Osteoblast (primary cell): Measurements from ENCODE around the gene MTIF3. TPM values are rescaled to one million over a fixed set of nuclear protein-coding genes. Genes with fewer than 3 reads are reported as not detected.

Experiments used
- DNase-seq: peaks from one replicate; pipeline ENCODE4 v3.0.0; 2011; ENCODE audit warnings: low spot score, mixed read lengths; ENCODE audit not compliant: insufficient read length; ENCODE audit errors: missing footprints
- H2AFZ ChIP-seq: 2 replicates; pipeline ENCODE4 v1.6.0; 2011; ENCODE audit warnings: mild to moderate bottlenecking, low read length
- H3K27ac ChIP-seq: 2 replicates; pipeline ENCODE4 v1.5.1; 2011; ENCODE audit warnings: mild to moderate bottlenecking, low read depth, low read length, moderate library complexity
- H3K27me3 ChIP-seq: 2 replicates; pipeline ENCODE4 v1.6.0; 2012; ENCODE audit warnings: mild to moderate bottlenecking, control low read depth, inconsistent platforms, low read length, moderate library complexity; ENCODE audit not compliant: insufficient read depth
- H3K36me3 ChIP-seq: 2 replicates; pipeline ENCODE4 v1.5.1; 2011; ENCODE audit warnings: mild to moderate bottlenecking, low read length, control low read depth, moderate library complexity; ENCODE audit not compliant: insufficient read depth
- H3K4me1 ChIP-seq: 2 replicates; pipeline ENCODE4 v1.5.1; 2011; ENCODE audit warnings: mild to moderate bottlenecking, low read length, control low read depth, moderate library complexity; ENCODE audit not compliant: insufficient read depth
- H3K4me2 ChIP-seq: 2 replicates; pipeline ENCODE4 v1.6.0; 2011; ENCODE audit warnings: mild to moderate bottlenecking, low read length; ENCODE audit not compliant: insufficient read depth
- H3K4me3 ChIP-seq: fragments of 200-600 bp; sonication (generic); 3 replicates; pipeline ENCODE4 v1.5.1; 2012; ENCODE audit warnings: mild to moderate bottlenecking, low read length, inconsistent platforms; ENCODE audit not compliant: insufficient read depth
- H3K79me2 ChIP-seq: 2 replicates; pipeline ENCODE4 v1.6.0; 2012; ENCODE audit warnings: mild to moderate bottlenecking, low read length, control low read depth, inconsistent platforms; ENCODE audit not compliant: insufficient read depth
- H3K9me3 ChIP-seq: 2 replicates; pipeline ENCODE4 v1.5.1; 2011; ENCODE audit warnings: low read depth, low read length, control low read depth
- H4K20me1 ChIP-seq: 2 replicates; pipeline ENCODE4 v1.6.0; 2012; ENCODE audit warnings: mild to moderate bottlenecking, low read length, control low read depth; ENCODE audit not compliant: insufficient read depth
- total RNA-seq: library from RNA; depleted of rRNA; stranded (reverse); fragments of >200 nt; gene quantifications from 2 replicates; pipeline ENCODE4 v1.2.3, GENCODE V29; 2012
- TF ChIP-seq, protein P1 (sequence below): IDR thresholded peaks from 2 replicates; pipeline ENCODE4 v1.5.1; 2011; ENCODE audit warnings: mild to moderate bottlenecking, low read depth, low read length, moderate library complexity; ENCODE audit errors: extremely low read depth

The MTIF3 gene
- total RNA-seq, 1 donor: 65.5 TPM

- Histone ChIP-seq H2AFZ (no peak overlapping the region), H3K4me2 (no peak overlapping the region), H3K9me3 (no peaks in the 10 kb centered on the region), H3K27ac (no peak overlapping the region), H3K79me2 (no peaks in the 10 kb centered on the region), H3K36me3 (no peaks in the 10 kb centered on the region), H4K20me1 (no peaks in the 10 kb centered on the region), H3K27me3 (peaks cover 26% of the 10 kb centered on the region), H3K4me1 (no peaks in the 10 kb centered on the region), H3K4me3 (no peak overlapping the region)
- TF ChIP-seq, protein P1, sequence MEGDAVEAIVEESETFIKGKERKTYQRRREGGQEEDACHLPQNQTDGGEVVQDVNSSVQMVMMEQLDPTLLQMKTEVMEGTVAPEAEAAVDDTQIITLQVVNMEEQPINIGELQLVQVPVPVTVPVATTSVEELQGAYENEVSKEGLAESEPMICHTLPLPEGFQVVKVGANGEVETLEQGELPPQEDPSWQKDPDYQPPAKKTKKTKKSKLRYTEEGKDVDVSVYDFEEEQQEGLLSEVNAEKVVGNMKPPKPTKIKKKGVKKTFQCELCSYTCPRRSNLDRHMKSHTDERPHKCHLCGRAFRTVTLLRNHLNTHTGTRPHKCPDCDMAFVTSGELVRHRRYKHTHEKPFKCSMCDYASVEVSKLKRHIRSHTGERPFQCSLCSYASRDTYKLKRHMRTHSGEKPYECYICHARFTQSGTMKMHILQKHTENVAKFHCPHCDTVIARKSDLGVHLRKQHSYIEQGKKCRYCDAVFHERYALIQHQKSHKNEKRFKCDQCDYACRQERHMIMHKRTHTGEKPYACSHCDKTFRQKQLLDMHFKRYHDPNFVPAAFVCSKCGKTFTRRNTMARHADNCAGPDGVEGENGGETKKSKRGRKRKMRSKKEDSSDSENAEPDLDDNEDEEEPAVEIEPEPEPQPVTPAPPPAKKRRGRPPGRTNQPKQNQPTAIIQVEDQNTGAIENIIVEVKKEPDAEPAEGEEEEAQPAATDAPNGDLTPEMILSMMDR: no peak
- DNase-seq: peak; percentile 55
Measured at GRCh38 chr13:27396252-27396846, 54.0 kb downstream of the MTIF3 start.

- TF ChIP-seq, protein P1: no peak
- H3K4me3 ChIP-seq: no peak overlapping the region
- H3K27me3 ChIP-seq: peaks cover 29% of the 10 kb centered on the region
- H3K4me1 ChIP-seq: no peaks in the 10 kb centered on the region
- no peaks in the 10 kb centered on the region for H3K36me3 ChIP-seq
- H3K4me2 ChIP-seq: no peak overlapping the region
- no peak overlapping the region for H3K27ac ChIP-seq
- no peaks in the 10 kb centered on the region for H3K9me3 ChIP-seq
- DNase-seq: no peak
- no peak overlapping the region for H2AFZ ChIP-seq
- no peaks in the 10 kb centered on the region for H3K79me2 ChIP-seq
- H4K20me1 ChIP-seq: no peaks in the 10 kb centered on the region
Measured at GRCh38 chr13:27395007-27395510, 55.3 kb downstream of the MTIF3 start.

DNA sequence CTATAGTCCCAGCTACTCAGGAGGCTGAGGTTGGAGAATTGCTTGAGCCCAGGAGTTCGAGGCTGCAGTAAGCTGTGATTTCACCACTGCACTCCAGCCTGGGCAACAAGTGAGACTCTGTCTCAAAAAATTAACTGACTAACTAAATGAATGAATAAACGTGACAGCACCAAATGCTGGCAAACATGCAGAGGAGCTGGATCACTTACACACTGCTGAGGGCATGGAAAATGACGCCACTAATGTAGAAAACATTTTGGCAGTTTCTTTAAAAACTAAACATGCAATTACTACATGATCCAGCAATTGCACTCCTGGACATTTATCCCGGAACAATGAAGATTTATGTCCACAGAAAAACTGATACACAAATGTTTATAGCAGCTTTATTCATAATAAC lies 57.3 kb downstream of the MTIF3 start:
- Histone ChIP-seq H2AFZ (no peak overlapping the region), H3K4me1 (no peaks in the 10 kb centered on the region), H3K4me2 (no peak overlapping the region), H3K27ac (no peak overlapping the region), H3K79me2 (no peaks in the 10 kb centered on the region), H4K20me1 (no peaks in the 10 kb centered on the region), H3K36me3 (no peaks in the 10 kb centered on the region), H3K9me3 (no peaks in the 10 kb centered on the region), H3K4me3 (no peak overlapping the region), H3K27me3 (peaks cover 29% of the 10 kb centered on the region)
- TF ChIP-seq, protein P1: no peak
- no peak for DNase-seq

DNA sequence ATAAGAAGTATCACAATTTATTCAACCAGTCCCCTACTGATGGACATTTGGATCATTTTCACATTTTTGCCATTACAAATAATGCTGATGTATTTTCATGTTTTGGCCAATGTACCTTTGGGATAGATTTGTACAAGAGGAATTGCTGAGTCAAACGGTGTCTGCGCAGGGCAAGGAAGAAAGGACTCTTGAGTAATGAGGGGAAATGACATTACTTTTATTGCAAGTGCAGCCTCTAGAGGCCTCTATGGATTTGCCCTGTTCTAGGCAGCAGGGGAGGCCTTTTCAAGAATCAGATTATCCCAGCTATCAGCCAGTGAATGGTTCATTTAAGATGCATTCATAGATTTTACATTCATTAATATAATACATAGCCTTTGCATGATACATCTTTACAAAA lies 58.9 kb downstream of the MTIF3 start:
- Histone ChIP-seq H3K9me3 (no peaks in the 10 kb centered on the region), H3K79me2 (no peaks in the 10 kb centered on the region), H4K20me1 (no peaks in the 10 kb centered on the region), H3K4me3 (no peak overlapping the region), H3K36me3 (no peaks in the 10 kb centered on the region), H3K4me1 (no peaks in the 10 kb centered on the region), H3K27ac (no peak overlapping the region), H3K27me3 (peaks cover 27% of the 10 kb centered on the region), H2AFZ (no peak overlapping the region), H3K4me2 (no peak overlapping the region)
- TF ChIP-seq, protein P1: no peak
- no peak for DNase-seq
